IMR-90 (cell line): Measurements from ENCODE around the gene MINDY3. TPM values are rescaled to one million over a fixed set of nuclear protein-coding genes. Genes with fewer than 3 reads are reported as not detected.

Source experiments
- ATAC-seq: fragments of 200-7000 bp; cut with Tn5 transposase; 2 replicates; pipeline ENCODE4 v1.9.1; 2020; ENCODE audit warnings: low read depth, mild to moderate bottlenecking, moderate library complexity
- BruUV-seq: library from RNA; stranded (reverse); fragments of 400-500 nt; replicated peaks from 2 replicates; lab custom pipeline; 2021; lab: Mats Ljungman, UMichigan
- CTCF ChIA-PET: fragments of 300-600 bp; formaldehyde crosslinking; extraction: SDS; loops from one replicate; lab custom pipeline; 2021; ENCODE audit warnings: antibody characterized with exemption; lab: Yijun Ruan, JAX
- POLR2A ChIA-PET: fragments of 300-600 bp; sonication (Branson Sonifier 250); formaldehyde crosslinking; loops from one replicate; lab custom pipeline; 2022; ENCODE audit warnings: antibody characterized with exemption; ENCODE audit not compliant: unreplicated experiment; lab: Charles Lee
- DNase-seq: peaks from one replicate; pipeline ENCODE4 v3.0.0; 2013
- H2AFZ ChIP-seq: replicated peaks from 2 replicates; pipeline ENCODE3; 2013; ENCODE audit warnings: low read length, mild to moderate bottlenecking; ENCODE audit not compliant: poor library complexity
- H2AK5ac ChIP-seq: 2 replicates; pipeline ENCODE4 v1.6.1; 2013; ENCODE audit warnings: low read depth, low read length, inconsistent platforms
- H2AK9ac ChIP-seq: replicated peaks from 2 replicates; pipeline ENCODE3; 2013; ENCODE audit warnings: mild to moderate bottlenecking, low read depth, low read length, moderate library complexity; ENCODE audit not compliant: poor library complexity
- H2BK120ac ChIP-seq: 2 replicates; pipeline ENCODE4 v1.6.1; 2013; ENCODE audit warnings: low read depth, low read length, inconsistent platforms
- H2BK15ac ChIP-seq: 3 replicates; pipeline ENCODE4 v1.6.1; 2013; ENCODE audit warnings: low read depth, low read length, inconsistent platforms
- H2BK20ac ChIP-seq: 2 replicates; pipeline ENCODE4 v1.6.1; 2013; ENCODE audit warnings: low read depth, mild to moderate bottlenecking, inconsistent platforms, low read length, moderate library complexity
- H2BK5ac ChIP-seq: 2 replicates; pipeline ENCODE4 v1.6.1; 2013; ENCODE audit warnings: mild to moderate bottlenecking, low read depth, low read length, inconsistent platforms; ENCODE audit not compliant: poor library complexity, severe bottlenecking
- H3K14ac ChIP-seq: replicated peaks from 2 replicates; pipeline ENCODE4 v1.6.1; 2013; ENCODE audit warnings: low read depth, low read length, inconsistent platforms
- H3K18ac ChIP-seq: 2 replicates; pipeline ENCODE4 v1.6.1; 2013; ENCODE audit warnings: low read depth, low read length, control low read depth
- H3K23ac ChIP-seq: 2 replicates; pipeline ENCODE4 v1.6.1; 2013; ENCODE audit warnings: low read depth, low read length, inconsistent platforms
- H3K27ac ChIP-seq: 2 replicates; pipeline ENCODE4 v1.5.1; 2013; ENCODE audit warnings: mild to moderate bottlenecking, control low read depth, low read length; ENCODE audit not compliant: insufficient read depth
- H3K27me3 ChIP-seq: 2 replicates; pipeline ENCODE4 v1.6.1; 2013; ENCODE audit warnings: low read length; ENCODE audit not compliant: control insufficient read depth, insufficient read depth
- H3K36me3 ChIP-seq: 2 replicates; pipeline ENCODE4 v1.6.1; 2013; ENCODE audit warnings: low read length, mixed read lengths; ENCODE audit not compliant: control insufficient read depth, insufficient read depth
- H3K4ac ChIP-seq: 2 replicates; pipeline ENCODE4 v1.6.1; 2013; ENCODE audit warnings: low read depth, low read length, inconsistent platforms
- H3K4me1 ChIP-seq: 2 replicates; pipeline ENCODE4 v1.6.1; 2013; ENCODE audit warnings: low read length, mixed read lengths; ENCODE audit not compliant: control insufficient read depth, insufficient read depth
- H3K4me2 ChIP-seq: 2 replicates; pipeline ENCODE4 v1.6.1; 2013; ENCODE audit warnings: low read depth, mild to moderate bottlenecking, control low read depth, low read length, moderate library complexity
- H3K4me3 ChIP-seq: 2 replicates; pipeline ENCODE4 v1.5.1; 2013; ENCODE audit warnings: low read depth, mild to moderate bottlenecking, control low read depth, low read length, moderate library complexity; ENCODE audit not compliant: insufficient read depth
- H3K56ac ChIP-seq: 2 replicates; pipeline ENCODE4 v1.6.1; 2013; ENCODE audit warnings: low read length, inconsistent platforms; ENCODE audit not compliant: insufficient read depth; ENCODE audit errors: extremely low read depth
- H3K79me1 ChIP-seq, 2 experiments: 2 replicates each; pipeline ENCODE4 v1.6.1; 2013; ENCODE audit warnings: low read length in 2 of 2, inconsistent platforms in 1 of 2, low read depth in 1 of 2
- H3K9ac ChIP-seq: 2 replicates; pipeline ENCODE4 v1.6.1; 2013; ENCODE audit warnings: low read depth, low read length, control low read depth
- H3K9me1 ChIP-seq: 2 replicates; pipeline ENCODE4 v1.6.1; 2013; ENCODE audit warnings: low read length, inconsistent platforms; ENCODE audit not compliant: insufficient read depth
- H3K9me3 ChIP-seq: 2 replicates; pipeline ENCODE4 v1.6.1; 2013; ENCODE audit warnings: low read length; ENCODE audit not compliant: control insufficient read depth, insufficient read depth
- H4K20me1 ChIP-seq: 2 replicates; pipeline ENCODE4 v1.6.1; 2013; ENCODE audit warnings: low read length, inconsistent platforms; ENCODE audit not compliant: insufficient read depth
- H4K5ac ChIP-seq: 2 replicates; pipeline ENCODE4 v1.6.1; 2013; ENCODE audit warnings: mild to moderate bottlenecking, low read depth, low read length, control low read depth
- H4K8ac ChIP-seq, 2 experiments: 2 replicates each; pipeline ENCODE4 v1.6.1; 2013; ENCODE audit warnings: low read depth in 2 of 2, low read length in 2 of 2, control low read depth in 1 of 2, inconsistent platforms in 1 of 2
- H4K91ac ChIP-seq: 2 replicates; pipeline ENCODE4 v1.6.1; 2013; ENCODE audit warnings: low read depth, low read length, inconsistent platforms; ENCODE audit not compliant: insufficient read depth
- CEBPB ChIP-seq: IDR thresholded peaks from 2 replicates; pipeline ENCODE4 v1.6.1; 2012; ENCODE audit warnings: low read depth, low read length, improper control_type of control experiment
- CHD1 ChIP-seq: IDR thresholded peaks from 2 replicates; pipeline ENCODE4 v1.6.1; 2012; ENCODE audit warnings: low read depth, low read length, improper control_type of control experiment
- CTCF ChIP-seq: conservative IDR thresholded peaks from 2 replicates; pipeline ENCODE4 v1.5.1; 2012; ENCODE audit warnings: mild to moderate bottlenecking, low read depth, low read length, improper control_type of control experiment
- MAZ ChIP-seq: IDR thresholded peaks from 2 replicates; pipeline ENCODE4 v1.6.1; 2012; ENCODE audit warnings: low read depth, mild to moderate bottlenecking, low read length, improper control_type of control experiment, moderate library complexity, borderline replicate concordance
- MXI1 ChIP-seq: IDR thresholded peaks from 2 replicates; pipeline ENCODE4 v1.6.1; 2012; ENCODE audit warnings: low read depth, mild to moderate bottlenecking, low read length, moderate library complexity, borderline replicate concordance
- POLR2A ChIP-seq: IDR thresholded peaks from 2 replicates; pipeline ENCODE4 v1.6.1; 2012; ENCODE audit warnings: mild to moderate bottlenecking, low read depth, low read length
- RCOR1 ChIP-seq: IDR thresholded peaks from 2 replicates; pipeline ENCODE4 v1.6.1; 2012; ENCODE audit warnings: mild to moderate bottlenecking, low read length, improper control_type of control experiment; ENCODE audit not compliant: insufficient replicate concordance
- RFX5 ChIP-seq: IDR thresholded peaks from 2 replicates; pipeline ENCODE4 v1.8.0; 2012; ENCODE audit warnings: low read depth, mild to moderate bottlenecking, low read length, moderate library complexity
- WGBS, 2 experiments: methylation state at CpG; one replicate each; pipeline versions ENCODE4 v1.1.5 to v1.1.7; 2013; ENCODE audit warnings: missing lambda C conversion rate in 2 of 2; ENCODE audit not compliant: insufficient read length in 1 of 2; ENCODE audit errors: extremely low coverage in 2 of 2; 5-methylcytosine and 5-hydroxymethylcytosine counted together
- dilution Hi-C: fragments of 300-500 bp; cut with HindIII; formaldehyde crosslinking; loops from one replicate; pipeline ENCODE4 v1.14.3; 2018; ENCODE audit warnings: low sequenced_read_pairs; ENCODE audit not compliant: unreplicated experiment
- in situ Hi-C: fragments of 300-500 bp; cut with MboI; formaldehyde crosslinking; loops from 3 replicates; pipeline ENCODE4 v1.14.3; 2019; ENCODE audit warnings: low sequenced_read_pairs, inconsistent platforms, mixed read lengths
- intact Hi-C: fragments of 100-400 bp; cut with micrococcal nuclease; formaldehyde crosslinking; loops from 2 replicates; pipeline ENCODE4 v1.10.0; 2022
- polyA plus RNA-seq, 3 experiments: library from polyadenylated mRNA; depleted of rRNA; stranded (reverse); fragments of >200 nt; gene quantifications; 2 replicates each; pipeline ENCODE4 v1.2.3, GENCODE V29; 2012; ENCODE audit warnings: low replicate concordance in 1 of 3
- total RNA-seq: library from RNA; depleted of rRNA; stranded (reverse); fragments of >200 nt; gene quantifications from 2 replicates; pipeline ENCODE4 v1.2.3, GENCODE V29; 2012
- TF ChIP-seq, protein P1 (sequence below): fragments of 150-350 bp; IDR thresholded peaks from 2 replicates; pipeline ENCODE4 v1.6.1; 2016; ENCODE audit warnings: low read depth, mild to moderate bottlenecking, low read length, moderate library complexity, borderline replicate concordance
- TF ChIP-seq, protein P2 (sequence below): fragments of 150-350 bp; IDR thresholded peaks from 2 replicates; pipeline ENCODE4 v1.6.1; 2017; ENCODE audit warnings: mild to moderate bottlenecking, antibody characterized with exemption, low read length, low read depth

MINDY3 gene
- total and polyA plus RNA-seq, 2 of the 4 experiments (the other 2 are of a cell fraction), result 13.9 to 14.5 TPM

DNA sequence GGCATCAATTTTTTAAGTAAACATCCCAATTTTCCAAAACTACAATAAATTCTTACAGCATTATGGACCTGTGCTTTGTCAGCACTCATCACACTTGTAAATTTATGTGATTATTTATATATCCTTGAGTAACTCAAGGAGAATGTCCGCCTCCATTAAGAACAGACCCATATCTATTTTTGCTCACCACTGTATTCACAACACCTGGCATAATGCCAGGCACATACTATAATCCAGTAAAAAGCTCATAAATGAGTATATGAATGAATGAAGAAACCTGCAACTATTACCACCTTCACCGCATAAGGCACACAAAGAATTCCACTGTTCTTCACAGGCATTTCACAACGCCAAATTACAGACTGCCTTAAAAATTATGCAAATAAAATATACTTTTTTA lies 46.9 kb downstream of the MINDY3 start:
- peaks cover 0 to 3% of the 10 kb centered on the region in 2 experiments; a peak in 3 of 4 replicates for H3K79me1 ChIP-seq
- H3K27ac ChIP-seq, result no peak overlapping the region
- no peak overlapping the region for H3K56ac ChIP-seq
- H4K91ac ChIP-seq, result no peak overlapping the region
- H3K18ac ChIP-seq, result no peak overlapping the region
- no peak for TF ChIP-seq RFX5
- TF ChIP-seq, protein P1, sequence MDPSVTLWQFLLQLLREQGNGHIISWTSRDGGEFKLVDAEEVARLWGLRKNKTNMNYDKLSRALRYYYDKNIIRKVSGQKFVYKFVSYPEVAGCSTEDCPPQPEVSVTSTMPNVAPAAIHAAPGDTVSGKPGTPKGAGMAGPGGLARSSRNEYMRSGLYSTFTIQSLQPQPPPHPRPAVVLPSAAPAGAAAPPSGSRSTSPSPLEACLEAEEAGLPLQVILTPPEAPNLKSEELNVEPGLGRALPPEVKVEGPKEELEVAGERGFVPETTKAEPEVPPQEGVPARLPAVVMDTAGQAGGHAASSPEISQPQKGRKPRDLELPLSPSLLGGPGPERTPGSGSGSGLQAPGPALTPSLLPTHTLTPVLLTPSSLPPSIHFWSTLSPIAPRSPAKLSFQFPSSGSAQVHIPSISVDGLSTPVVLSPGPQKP, result no peak
- no peak for TF ChIP-seq RCOR1
- TF ChIP-seq, protein P2, sequence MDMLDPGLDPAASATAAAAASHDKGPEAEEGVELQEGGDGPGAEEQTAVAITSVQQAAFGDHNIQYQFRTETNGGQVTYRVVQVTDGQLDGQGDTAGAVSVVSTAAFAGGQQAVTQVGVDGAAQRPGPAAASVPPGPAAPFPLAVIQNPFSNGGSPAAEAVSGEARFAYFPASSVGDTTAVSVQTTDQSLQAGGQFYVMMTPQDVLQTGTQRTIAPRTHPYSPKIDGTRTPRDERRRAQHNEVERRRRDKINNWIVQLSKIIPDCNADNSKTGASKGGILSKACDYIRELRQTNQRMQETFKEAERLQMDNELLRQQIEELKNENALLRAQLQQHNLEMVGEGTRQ, result no peak
- TF ChIP-seq CTCF, result no peak
- no peak for TF ChIP-seq CEBPB
- no peak for TF ChIP-seq POLR2A
- TF ChIP-seq MXI1, result no peak
- TF ChIP-seq CHD1, result no peak
- TF ChIP-seq MAZ, result no peak
- no peak overlapping the region for H2AFZ ChIP-seq
- H3K4me1 ChIP-seq, result no peaks in the 10 kb centered on the region; the same call in 1 of the 2 replicates
- ChIA-PET POLR2A (no interaction called here), CTCF (no interaction called here)
- no TSS peak for BruUV-seq
- H4K5ac ChIP-seq, result no peak overlapping the region
- intact Hi-C loops, result no loop called here
- no peaks in the 10 kb centered on the region for H3K27me3 ChIP-seq
- H3K4me2 ChIP-seq, result no peak overlapping the region
- no peak overlapping the region for H4K8ac ChIP-seq
- dilution Hi-C loops, result no loop called here
- no peak overlapping the region for H2AK9ac ChIP-seq
- H3K23ac ChIP-seq, result no peak overlapping the region
- no peaks in the 10 kb centered on the region for H4K20me1 ChIP-seq
- H3K9me3 ChIP-seq, result no peaks in the 10 kb centered on the region
- no peak overlapping the region for H2AK5ac ChIP-seq
- no peak overlapping the region for H3K4ac ChIP-seq
- no peak overlapping the region for H2BK120ac ChIP-seq
- H2BK20ac ChIP-seq, result no peak overlapping the region
- in situ Hi-C loops, result no loop called here
- H3K36me3 ChIP-seq, result peaks cover 7% of the 10 kb centered on the region
- ATAC-seq (no peak), DNase-seq (peak; percentile 41)
- no peak overlapping the region for H3K14ac ChIP-seq
- whole genome bisulfite sequencing, 2 experiments, result no CpG with 5 or more reads among the region's 3 CpGs
- H2BK5ac ChIP-seq, result no peak overlapping the region
- no peak overlapping the region for H3K9ac ChIP-seq
- 0 out of 2 replicates have a peak, but pooled peaks cover 3% of the 10 kb centered on the region for H3K9me1 ChIP-seq
- no peak overlapping the region for H3K4me3 ChIP-seq
- H2BK15ac ChIP-seq, result no peak overlapping the region
